ENCODE measurements around the gene FAM114A2. TPM values are rescaled to one million over a fixed set of nuclear protein-coding genes. Genes with fewer than 3 reads are reported as not detected.

Gene FAM114A2
- total RNA-seq, 1 donor, result 40.9 TPM

DNA sequence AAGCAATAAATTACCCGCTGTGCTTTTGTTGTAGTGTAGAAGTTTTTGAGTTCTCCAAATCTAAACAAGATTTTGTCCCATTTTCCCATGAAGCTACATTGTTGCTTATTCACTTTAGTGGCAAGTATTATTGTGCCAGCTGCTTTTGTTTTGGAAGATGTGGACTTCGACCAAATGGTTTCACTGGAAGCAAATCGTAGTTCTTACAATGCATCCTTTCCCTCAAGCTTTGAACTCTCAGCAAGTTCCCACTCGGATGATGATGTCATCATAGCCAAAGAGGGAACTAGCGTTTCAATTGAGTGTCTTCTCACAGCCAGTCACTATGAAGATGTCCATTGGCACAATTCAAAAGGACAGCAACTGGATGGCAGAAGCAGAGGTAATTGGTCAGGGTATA is 10.9 kb upstream of the FAM114A2 start:
- Histone ChIP-seq H3K4me3 (ENCODE audit: insufficient read depth, low read length) (no peak overlapping the region), H3K9me3 (ENCODE audit: low read depth, low read length) (no peaks in the 10 kb centered on the region), H3K27ac (ENCODE audit: low read depth, low read length) (no peak overlapping the region), H3K4me2 (ENCODE audit: insufficient read depth, low read length) (no peak overlapping the region), H3K36me3 (ENCODE audit: insufficient read depth, low read length) (peaks cover 22% of the 10 kb centered on the region), H3K79me2 (ENCODE audit: insufficient read depth, low read length) (peaks cover 27% of the 10 kb centered on the region), H4K20me1 (ENCODE audit: insufficient read depth, low read length) (peaks cover 11% of the 10 kb centered on the region), H2AFZ (ENCODE audit: low read length) (no peak overlapping the region), H3K27me3 (ENCODE audit: insufficient read depth, low read length) (no peaks in the 10 kb centered on the region), H3K4me1 (ENCODE audit: insufficient read depth, low read length) (no peaks in the 10 kb centered on the region)
- DNase-seq (ENCODE audit: insufficient read length, low spot score, missing footprints), result no peak
- TF ChIP-seq, protein P1, sequence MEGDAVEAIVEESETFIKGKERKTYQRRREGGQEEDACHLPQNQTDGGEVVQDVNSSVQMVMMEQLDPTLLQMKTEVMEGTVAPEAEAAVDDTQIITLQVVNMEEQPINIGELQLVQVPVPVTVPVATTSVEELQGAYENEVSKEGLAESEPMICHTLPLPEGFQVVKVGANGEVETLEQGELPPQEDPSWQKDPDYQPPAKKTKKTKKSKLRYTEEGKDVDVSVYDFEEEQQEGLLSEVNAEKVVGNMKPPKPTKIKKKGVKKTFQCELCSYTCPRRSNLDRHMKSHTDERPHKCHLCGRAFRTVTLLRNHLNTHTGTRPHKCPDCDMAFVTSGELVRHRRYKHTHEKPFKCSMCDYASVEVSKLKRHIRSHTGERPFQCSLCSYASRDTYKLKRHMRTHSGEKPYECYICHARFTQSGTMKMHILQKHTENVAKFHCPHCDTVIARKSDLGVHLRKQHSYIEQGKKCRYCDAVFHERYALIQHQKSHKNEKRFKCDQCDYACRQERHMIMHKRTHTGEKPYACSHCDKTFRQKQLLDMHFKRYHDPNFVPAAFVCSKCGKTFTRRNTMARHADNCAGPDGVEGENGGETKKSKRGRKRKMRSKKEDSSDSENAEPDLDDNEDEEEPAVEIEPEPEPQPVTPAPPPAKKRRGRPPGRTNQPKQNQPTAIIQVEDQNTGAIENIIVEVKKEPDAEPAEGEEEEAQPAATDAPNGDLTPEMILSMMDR (IDR thresholded peaks at IDR 0.05; ENCODE audit: extremely low read depth, low read depth, low read length), result no peak

DNA sequence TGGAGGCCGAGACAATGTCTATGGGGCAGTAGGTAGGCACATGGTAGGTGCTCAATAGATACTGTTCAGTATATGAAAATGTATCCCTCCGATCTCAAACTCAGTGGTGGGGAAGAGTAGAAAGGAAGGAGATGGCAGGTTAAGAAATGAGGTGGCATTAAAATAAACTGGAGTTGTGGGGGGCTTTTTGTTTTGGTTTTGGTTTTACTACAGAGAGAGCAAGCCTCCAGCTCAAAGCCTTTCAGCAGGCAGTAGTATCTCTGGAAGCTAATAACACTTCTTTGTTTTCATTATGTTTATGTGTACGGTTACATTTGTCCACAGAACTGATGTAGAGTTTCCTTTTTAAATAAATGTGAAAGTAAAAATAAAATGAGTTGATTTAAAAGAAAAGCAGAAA is 8.6 kb upstream of the FAM114A2 start:
- TF ChIP-seq, protein P1 (IDR thresholded peaks at IDR 0.05; ENCODE audit: extremely low read depth, low read depth, low read length), result no peak
- peaks cover 9% of the 10 kb centered on the region for H4K20me1 ChIP-seq (ENCODE audit: insufficient read depth, low read length)
- H3K79me2 ChIP-seq (ENCODE audit: insufficient read depth, low read length), result peaks cover 41% of the 10 kb centered on the region
- H3K27ac ChIP-seq (ENCODE audit: low read depth, low read length), result no peak overlapping the region
- H3K27me3 ChIP-seq (ENCODE audit: insufficient read depth, low read length), result no peaks in the 10 kb centered on the region
- peaks cover 7% of the 10 kb centered on the region for H3K36me3 ChIP-seq (ENCODE audit: insufficient read depth, low read length)
- H3K4me2 ChIP-seq (ENCODE audit: insufficient read depth, low read length), result no peak overlapping the region
- H3K4me1 ChIP-seq (ENCODE audit: insufficient read depth, low read length), result no peaks in the 10 kb centered on the region
- H3K9me3 ChIP-seq (ENCODE audit: low read depth, low read length), result no peaks in the 10 kb centered on the region
- DNase-seq (ENCODE audit: insufficient read length, low spot score, missing footprints), result no peak
- H3K4me3 ChIP-seq (ENCODE audit: insufficient read depth, low read length), result no peak overlapping the region
- H2AFZ ChIP-seq (ENCODE audit: low read length), result no peak overlapping the region

DNA sequence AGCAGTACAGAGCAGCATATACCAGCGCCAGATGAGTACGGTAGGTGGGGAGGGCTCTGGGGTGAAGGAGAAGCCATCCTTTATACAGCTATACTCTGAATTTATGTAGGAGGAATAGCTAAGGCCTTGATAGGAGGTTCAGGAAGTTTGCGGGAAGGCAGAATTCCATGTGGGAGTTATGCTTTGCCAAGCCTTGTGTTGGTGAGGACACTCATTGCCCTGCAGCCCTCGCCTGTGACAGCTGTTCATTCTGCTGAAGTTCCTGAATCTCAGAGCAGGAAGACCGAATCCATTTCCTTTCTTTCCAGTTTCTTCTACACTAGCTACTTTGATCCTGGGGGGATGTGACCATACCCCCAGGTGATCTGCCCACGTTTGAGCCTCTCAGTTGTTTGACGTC is 7.8 kb upstream of the FAM114A2 start:
- H2AFZ ChIP-seq (ENCODE audit: low read length), result no peak overlapping the region
- H3K4me1 ChIP-seq (ENCODE audit: insufficient read depth, low read length), result no peaks in the 10 kb centered on the region
- no peak overlapping the region for H3K27ac ChIP-seq (ENCODE audit: low read depth, low read length)
- H3K9me3 ChIP-seq (ENCODE audit: low read depth, low read length), result no peaks in the 10 kb centered on the region
- H3K79me2 ChIP-seq (ENCODE audit: insufficient read depth, low read length), result peaks cover 46% of the 10 kb centered on the region
- H3K4me2 ChIP-seq (ENCODE audit: insufficient read depth, low read length), result no peak overlapping the region
- peaks cover 3% of the 10 kb centered on the region for H3K36me3 ChIP-seq (ENCODE audit: insufficient read depth, low read length)
- no peak overlapping the region for H3K4me3 ChIP-seq (ENCODE audit: insufficient read depth, low read length)
- no peak for DNase-seq (ENCODE audit: insufficient read length, low spot score, missing footprints)
- TF ChIP-seq, protein P1 (IDR thresholded peaks at IDR 0.05; ENCODE audit: extremely low read depth, low read depth, low read length), result no peak
- peaks cover 7% of the 10 kb centered on the region for H4K20me1 ChIP-seq (ENCODE audit: insufficient read depth, low read length)
- no peaks in the 10 kb centered on the region for H3K27me3 ChIP-seq (ENCODE audit: insufficient read depth, low read length)

DNA sequence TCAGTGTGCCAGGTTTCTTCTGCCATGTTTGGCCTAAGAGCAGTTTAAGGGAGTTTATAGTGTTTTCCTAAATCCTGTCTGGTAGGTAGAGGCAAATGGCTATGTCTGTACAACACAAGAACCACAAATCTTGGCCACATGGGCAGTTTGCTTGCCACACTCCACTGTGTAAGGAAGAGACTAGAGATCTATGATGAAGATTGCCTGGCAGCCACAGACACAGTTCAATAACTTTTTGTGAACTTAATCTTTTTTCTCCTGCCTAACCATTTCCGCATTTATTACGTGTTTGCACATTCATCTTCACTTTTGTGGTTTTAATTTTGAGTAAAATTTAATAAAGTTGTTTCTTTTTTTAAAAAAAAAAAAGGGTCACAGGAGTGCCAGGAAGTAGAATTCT is 5.9 kb upstream of the FAM114A2 start:
- peaks cover 13% of the 10 kb centered on the region for H4K20me1 ChIP-seq (ENCODE audit: insufficient read depth, low read length)
- H3K4me2 ChIP-seq (ENCODE audit: insufficient read depth, low read length), result no peak overlapping the region
- H3K27ac ChIP-seq (ENCODE audit: low read depth, low read length), result no peak overlapping the region
- H3K79me2 ChIP-seq (ENCODE audit: insufficient read depth, low read length), result peaks cover 64% of the 10 kb centered on the region
- peaks cover 2% of the 10 kb centered on the region for H3K4me1 ChIP-seq (ENCODE audit: insufficient read depth, low read length)
- no peaks in the 10 kb centered on the region for H3K9me3 ChIP-seq (ENCODE audit: low read depth, low read length)
- no peak overlapping the region for H3K4me3 ChIP-seq (ENCODE audit: insufficient read depth, low read length)
- DNase-seq (ENCODE audit: insufficient read length, low spot score, missing footprints), result no peak
- H3K36me3 ChIP-seq (ENCODE audit: insufficient read depth, low read length), result no peaks in the 10 kb centered on the region
- TF ChIP-seq, protein P1 (IDR thresholded peaks at IDR 0.05; ENCODE audit: extremely low read depth, low read depth, low read length), result no peak
- H2AFZ ChIP-seq (ENCODE audit: low read length), result no peak overlapping the region
- no peaks in the 10 kb centered on the region for H3K27me3 ChIP-seq (ENCODE audit: insufficient read depth, low read length)

Data from osteoblast (primary cell).